ENCODE measurements around the gene FAM217B.
A peak's percentile ranks its signal among the peaks of the same experiment; 100 is the strongest.
"Not testable (repeated sequence)": the region's sequence is repeated elsewhere in the genome, so short reads cannot be mapped to it uniquely, and the experiment has no call there.

FAM217B gene

DNA sequence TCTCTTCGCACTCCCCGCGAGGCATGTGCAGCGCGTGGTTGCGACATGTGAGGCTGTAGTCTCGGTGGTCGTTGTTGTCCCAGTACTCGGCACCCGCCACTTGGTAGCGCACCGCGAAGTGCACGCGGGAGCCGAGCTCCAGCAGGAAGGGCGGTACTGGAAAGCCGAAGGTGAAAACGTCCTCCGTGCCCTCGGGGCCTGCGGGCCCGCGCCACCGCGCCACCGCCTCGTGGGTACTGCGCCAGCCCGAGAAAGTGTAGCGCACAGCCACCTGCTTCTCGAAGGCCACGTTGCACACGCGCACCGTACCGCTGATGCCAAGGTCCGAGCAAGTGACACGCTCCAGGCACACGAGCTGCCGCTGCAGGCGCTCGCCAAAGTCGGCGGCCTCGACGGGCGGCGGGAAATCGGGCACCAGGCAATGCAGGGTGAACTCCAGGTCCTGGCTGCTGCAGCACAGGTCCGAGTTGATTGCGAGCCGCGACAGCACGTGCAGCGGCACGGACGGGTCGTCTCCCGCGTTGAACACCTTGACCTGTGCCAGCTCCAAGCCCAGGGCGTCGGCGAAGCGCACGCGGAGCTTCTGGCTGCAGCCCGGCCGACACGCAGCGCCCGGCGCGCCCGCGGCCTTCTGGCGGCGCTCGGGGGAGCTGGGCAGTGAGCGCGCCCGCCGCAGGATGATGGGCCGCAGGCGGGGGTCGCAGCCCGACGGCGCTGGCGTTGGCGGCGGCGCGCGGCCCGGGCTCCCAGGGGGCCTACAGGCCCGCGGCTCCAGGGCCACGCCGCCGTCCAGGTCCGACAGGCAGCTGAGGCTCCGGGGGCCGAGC is 924 bp upstream of the FAM217B start:
- no peak for DNase-seq

DNA sequence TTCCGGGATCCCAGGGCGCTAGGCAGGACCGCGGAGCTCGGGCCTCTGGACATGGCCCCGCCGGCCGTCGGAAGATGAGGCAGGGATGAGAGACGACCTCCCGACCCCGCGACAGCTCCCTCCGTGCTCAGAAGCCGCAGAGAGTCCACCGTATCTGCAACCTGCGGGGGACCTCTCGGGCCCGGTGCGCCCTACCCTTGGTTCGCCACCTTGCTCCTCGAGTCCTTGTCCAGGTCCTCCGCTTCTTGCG is 385 bp upstream of the FAM217B start:
- no peak for DNase-seq

DNA sequence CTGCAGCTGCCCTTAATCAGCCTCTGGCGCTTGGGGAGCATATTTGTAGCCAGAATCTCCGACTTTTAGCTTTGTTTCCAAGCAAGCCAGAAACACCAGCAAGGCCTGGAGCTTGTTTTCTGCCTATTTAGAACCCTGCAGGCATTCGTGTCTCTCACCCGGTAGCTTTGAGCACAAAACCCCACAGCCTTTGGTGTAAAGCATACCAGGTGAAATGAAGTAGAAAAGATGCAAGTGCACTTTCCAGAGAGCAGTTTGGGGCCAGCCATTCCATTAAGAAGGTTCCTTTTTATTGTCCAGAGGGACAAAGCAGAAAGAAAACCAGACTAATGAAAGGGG is 736 bp downstream of the FAM217B start:
- DNase-seq: no peak

DNA sequence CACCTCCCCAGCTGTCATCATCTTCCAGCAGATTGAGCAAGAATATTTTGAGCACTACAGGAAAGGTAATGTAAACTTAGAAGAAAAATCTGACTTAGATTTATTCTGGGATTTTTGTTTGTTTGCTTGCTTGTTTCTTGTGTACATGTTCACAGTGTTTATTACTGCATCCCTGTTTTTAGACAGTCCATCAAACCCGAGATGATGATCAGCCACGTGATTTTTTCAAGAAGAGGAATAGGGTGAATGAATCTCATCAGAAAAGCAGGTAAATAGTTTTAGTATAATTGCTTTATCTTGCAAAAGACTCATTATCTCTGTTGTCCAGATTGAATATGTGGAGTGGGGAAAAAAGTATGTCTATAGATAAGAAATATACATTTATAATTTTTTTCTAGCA is 2.1 kb downstream of the FAM217B start:
- no peak for DNase-seq

DNA sequence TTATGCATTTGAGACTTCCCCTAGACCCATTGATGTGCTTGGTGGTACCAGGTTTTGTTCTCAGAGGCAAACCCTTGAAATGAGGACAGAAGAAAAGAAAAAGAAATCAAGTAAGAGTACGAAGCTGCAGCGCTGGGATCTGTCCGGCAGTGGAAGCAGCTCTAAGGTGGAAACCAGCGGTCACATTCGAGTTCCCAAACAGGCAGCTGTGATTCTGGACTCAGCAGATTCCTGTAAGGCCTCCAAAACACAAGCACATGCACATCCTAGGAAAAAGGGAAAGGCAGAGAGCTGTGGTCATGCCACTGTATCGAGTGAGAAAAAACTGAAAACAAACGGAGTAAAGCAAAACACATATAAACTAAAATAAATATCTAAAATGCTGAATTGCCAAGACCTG is 4.5 kb downstream of the FAM217B start:
- no peak for DNase-seq

DNA sequence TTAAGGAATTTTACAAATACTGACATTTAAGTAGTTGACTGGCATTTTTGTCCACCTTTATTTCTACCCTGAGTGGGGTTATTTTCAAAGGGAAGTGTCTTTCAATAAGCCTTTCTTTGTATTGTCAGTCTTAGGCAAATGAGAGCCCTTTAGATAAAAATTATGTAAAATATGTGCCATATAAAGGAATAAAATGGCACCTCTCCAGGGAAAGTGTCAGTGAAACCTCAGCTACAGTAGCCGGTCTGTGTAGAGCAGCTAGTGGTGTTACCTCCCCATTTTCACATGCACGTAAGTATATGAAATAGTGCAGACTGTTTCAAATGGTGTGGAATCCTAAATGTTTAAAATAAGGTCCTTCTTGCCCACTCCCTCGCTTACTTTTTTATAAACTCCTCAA is 5.0 kb downstream of the FAM217B start:
- DNase-seq: no peak

DNA sequence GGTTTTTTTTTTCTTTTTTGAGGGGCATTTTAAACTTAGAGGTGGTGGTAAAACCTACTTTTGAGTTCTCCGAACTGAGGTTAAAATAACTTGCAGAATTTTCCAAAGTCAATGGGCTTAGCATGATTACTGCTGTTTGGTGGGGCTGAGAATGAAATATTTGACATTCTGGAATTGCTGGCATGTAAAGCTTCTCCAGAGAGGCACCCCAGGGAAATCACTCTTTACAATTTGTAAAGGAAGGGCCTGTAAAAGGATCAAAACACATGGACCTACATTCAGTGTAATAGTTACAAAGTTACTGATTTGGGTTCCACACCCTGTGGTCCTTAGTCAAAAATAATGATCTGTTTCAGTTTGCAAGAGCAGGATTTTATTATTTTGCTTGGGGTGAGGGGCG is 5.5 kb downstream of the FAM217B start:
- no peak for DNase-seq

DNA sequence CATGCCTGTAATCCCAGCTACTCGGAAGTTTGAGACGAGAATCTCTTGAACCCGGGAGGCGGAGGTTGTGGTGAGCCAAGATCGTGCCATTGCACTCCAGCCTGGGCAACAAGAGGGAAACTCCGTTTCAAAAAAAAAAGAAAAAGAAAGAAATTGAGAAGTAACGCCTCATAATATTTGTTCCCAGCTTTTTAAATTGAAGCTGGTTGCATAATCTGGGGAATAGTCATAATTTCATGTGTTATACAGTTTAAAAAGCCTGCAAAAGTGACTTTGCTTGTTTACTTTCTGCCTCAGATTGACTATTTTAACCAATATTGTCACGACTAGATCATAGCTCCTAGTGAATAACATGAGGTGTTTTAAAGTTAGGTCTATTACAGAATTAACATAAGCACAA is 7.2 kb downstream of the FAM217B start:
- no peak for DNase-seq

DNA sequence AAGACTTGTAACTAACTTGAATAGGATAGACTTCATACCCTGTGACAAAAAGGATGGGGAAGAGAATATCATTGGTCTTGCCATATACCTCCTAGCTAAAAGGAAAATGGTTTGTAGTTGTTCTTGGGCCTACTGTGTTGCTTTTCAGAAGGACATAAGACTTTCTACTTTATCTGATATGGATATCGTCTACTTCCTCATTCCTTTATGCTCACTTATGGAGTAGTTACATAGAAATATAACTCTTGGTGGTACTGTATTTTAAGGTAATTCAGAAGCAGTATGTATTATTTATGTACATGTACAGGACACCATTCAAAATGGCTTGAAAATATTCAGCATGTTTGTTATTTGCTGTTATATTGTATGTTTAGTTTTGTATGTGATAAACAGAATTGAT is 8.0 kb downstream of the FAM217B start:
- DNase-seq: peak in 1 of 2 donors; percentile 9

DNA sequence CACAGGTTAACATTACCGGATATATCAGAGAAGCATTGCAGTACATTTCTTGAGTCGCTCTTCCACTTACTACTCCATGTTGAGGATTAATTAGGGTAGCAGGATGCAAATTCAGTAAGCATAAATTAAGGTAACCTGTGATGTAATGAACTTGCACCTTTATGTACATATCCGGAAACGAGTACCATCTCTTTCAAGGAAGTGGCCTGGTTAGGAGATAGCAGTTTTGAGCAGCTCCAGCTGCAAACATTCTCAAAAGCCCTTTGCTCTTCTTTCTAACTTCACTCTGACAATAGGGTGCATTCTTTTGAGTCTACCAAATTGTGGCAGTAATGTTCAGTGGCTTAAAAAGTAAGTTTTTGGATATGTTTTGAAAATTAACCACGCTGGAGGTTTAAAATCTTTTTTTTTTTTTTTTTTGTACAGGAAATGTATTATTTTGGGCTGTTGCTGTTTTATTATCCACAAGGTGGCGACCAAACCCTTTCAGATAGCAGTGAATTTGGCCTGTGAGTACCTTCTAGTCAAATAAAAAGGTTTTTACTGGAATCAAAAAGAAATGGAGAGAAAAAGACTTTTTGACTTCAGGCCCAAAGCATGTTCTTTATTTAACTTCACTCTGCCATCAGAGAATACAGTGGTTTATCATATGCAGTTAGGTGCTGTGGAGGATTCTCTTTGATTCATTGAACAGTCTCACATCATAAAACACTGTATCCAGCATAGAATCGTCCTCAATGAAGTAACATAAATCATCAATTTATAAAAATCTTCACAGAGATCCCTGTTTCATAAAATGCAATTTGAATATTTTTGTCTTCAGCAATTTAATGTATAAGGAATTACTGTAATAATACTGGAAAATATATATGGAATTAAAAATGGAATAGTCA is 8.9 kb downstream of the FAM217B start:
- peak in 1 of 2 donors; percentile 44 for DNase-seq

DNA sequence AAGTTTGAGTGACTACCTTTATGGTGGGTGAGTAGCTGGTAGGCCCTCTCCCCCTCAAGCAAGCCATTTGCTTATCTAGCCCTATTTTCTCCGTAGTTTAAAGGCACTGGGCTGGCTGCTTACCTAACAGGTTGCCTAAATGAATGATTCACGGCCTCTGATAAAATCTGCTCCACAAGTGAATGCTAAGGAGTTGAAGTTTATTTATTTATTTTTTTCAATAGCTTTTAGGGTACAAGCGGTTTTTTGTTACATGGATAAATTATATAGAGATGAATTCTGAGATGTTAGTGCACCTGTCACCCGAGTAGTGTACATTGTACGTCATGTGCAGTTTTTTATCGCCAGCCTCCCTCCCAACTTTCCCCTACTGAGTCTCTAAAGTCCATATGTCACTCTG is 9.7 kb downstream of the FAM217B start:
- DNase-seq: no peak

DNA sequence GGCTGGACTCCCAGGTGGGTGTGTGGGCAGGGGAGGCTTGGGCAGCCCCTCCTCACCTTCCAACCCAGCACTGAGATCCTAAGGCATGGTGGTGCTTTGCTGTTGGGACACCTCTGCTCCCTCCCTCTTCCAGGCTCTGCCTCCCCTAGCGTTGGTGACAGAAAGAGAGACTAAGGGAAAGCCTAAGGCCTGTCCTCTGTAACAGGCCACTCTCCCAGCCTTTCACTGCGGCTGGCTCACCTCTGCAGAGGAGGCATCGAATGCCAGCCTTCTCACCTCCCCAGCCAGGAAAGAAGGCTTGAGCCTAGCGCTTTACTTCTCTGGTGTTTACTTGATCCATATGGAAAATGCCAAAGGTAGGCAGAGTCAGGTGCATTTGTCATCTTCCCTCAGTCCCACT is 14.5 kb downstream of the FAM217B start:
- DNase-seq: no peak

DNA sequence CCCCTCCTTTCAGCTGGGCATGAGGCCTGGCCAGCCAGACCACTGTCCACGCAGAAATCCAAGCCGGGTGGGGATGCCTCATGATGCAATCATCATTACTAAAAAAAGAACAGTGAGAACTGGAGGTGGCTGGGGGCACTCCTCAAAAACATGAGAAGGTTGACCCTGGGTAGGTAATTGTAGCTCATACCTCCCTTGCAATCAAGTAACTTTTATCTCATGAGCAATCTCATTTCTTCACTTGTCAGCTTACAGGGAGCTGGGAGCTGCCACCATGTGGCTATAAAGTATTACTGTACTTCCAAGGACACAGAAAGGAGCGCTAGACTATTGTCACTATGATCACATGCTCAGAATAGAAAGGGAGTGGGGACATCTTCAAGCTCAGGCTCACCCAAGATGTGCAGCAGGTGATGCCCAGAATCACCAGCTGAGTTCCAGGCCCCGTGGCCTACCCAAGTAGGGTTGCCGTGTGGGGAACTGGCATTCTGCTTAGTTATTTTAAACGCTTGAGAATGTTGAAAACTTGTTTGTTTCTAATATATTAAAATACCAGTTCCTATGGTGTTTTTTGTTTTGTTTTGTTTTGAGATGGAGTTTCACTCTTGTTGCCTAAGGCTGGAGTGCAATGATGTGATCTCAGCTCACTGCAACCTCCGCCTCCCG is 15.1 kb downstream of the FAM217B start:
- DNase-seq: no peak

DNA sequence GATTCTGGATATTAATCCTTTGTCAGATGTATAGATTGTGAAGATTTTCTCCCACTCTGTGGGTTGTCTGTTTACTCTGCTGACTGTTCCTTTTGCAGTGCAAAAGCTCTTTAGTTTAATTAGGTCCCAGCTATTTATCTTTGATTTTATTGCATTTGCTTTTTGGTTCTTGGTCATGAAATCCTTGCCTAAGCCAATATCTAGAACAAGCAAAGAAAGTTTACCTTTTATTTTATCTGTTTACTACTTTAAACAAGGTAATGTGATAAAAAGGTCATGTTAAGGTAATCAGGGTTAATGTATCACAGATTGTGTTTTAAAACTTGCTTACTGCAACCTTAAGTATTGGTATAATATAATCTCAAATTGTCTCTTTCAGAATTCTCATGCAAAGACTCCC is 17.4 kb downstream of the FAM217B start:
- DNase-seq: not testable (repeated sequence)

DNA sequence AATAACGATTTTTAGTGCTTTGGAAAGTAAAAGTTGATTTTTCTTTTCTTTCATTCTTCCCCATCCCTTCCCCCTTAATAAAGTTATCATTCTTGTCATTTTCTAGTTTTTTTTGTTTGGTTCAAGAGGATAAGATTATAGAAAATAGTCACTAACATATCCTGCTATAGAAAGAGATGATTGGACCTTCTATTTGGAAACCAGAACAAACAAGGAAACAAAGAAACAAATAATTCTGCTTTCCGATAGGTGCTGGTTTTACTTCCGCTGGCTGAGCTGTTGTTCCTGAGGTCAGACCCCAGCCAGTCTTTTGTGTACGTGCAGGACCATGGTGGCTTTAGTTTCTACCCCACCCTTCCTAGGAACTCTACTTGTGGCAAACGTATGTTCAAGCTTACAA is 17.9 kb downstream of the FAM217B start, which contains the start of gene CDH26:
Gene CDH26, plus strand, starts transcription at position 301 of the 400 bp plus-strand sequence. CDS start 304 bp downstream, outside the sequence.
- DNase-seq: no peak

DNA sequence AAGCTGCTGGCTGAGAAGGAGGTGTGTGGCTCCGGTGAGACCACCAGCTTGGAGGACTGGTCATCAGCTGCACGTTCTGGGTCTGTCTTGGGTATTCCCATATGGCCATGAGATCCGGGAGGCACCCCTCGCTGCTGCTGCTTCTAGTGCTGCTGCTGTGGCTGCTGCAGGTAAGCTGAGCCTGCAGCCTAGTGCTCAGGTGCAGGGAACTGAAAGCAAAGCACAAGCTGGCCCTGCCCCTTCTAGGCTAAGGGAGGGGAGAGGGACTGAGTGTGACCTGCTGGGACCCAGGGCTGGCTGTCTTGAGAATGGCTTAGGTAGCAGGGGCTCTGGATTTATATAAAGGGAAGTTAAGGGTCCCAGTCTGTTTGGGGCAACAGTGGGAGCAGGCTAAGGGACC is 18.4 kb downstream of the FAM217B start:
- DNase-seq: no peak

DNA sequence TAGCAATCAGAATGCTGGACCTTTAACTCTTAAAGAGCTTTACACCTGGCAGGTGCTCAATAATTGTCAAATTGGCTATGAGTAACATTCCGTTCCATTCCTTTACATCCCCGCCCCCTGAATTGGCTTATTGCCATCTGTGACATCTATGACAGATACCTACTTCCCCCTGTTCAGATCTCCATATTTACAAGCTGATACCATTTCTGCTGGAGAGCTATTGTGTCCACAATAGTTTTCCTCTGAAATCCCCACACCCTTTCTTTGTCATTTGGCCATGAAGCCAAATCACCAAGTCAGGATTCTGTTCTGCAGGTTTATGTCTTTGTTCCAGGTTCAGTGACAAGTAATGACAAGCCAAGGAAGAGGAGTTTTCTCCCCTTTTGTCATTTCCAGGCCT is 21.2 kb downstream of the FAM217B start:
- DNase-seq: no peak

DNA sequence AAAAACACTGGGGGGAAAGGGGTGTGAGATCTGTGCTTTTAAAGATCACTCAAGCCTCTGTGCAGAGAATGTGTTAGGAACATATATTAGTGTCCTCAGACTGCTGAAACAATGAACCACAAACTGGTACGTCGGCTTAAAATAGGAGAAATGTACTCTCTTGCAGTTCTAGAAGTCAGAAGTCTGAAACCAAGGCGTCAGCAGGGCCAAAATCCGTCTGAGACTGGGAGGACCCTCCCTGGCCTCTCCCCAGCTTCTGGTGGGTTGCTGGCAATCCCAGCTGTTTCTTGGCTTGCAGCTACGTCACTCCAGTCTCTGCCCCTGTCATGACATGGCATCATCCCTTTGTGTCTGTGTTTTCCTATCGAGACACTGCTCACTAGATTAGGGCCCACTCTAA is 22.0 kb downstream of the FAM217B start:
- no peak for DNase-seq

DNA sequence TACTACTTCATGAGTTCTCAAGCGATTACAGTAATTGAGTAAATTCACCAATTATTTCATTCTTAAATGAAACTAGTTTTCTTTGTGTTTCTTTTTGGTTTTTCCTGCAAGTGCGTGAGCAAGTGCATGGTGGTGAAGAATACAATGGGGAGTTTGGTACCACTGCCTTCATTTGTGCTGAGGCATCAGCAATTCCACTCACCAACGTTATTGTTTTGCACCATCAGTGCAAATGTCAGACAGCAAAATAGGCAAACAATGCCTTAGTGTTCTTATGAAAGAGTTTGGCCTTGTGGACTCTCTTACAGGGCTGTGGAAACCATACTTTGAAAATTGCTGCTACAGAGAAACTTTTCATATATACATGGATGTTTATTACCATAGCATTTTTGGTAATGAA is 26.2 kb downstream of the FAM217B start:
- DNase-seq: no peak

DNA sequence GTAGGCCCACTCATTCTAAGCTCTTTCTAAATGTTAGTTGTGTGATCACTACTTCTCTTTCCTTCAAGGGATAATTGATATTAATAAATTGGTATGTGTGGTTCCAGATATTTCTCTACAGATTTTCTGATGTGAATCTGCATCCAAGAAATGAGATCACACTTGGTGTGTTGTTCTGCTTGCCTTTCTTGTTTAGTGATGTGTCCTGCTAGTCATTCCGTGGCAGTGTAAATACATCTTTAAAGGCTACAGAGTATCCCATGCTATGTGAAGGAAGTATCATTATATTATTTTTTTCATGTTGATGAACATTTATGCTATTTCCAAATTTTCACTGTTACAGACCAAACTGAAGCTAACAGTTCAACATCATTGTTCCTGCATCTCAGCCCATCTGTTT is 31.2 kb downstream of the FAM217B start:
- DNase-seq: no peak

DNA sequence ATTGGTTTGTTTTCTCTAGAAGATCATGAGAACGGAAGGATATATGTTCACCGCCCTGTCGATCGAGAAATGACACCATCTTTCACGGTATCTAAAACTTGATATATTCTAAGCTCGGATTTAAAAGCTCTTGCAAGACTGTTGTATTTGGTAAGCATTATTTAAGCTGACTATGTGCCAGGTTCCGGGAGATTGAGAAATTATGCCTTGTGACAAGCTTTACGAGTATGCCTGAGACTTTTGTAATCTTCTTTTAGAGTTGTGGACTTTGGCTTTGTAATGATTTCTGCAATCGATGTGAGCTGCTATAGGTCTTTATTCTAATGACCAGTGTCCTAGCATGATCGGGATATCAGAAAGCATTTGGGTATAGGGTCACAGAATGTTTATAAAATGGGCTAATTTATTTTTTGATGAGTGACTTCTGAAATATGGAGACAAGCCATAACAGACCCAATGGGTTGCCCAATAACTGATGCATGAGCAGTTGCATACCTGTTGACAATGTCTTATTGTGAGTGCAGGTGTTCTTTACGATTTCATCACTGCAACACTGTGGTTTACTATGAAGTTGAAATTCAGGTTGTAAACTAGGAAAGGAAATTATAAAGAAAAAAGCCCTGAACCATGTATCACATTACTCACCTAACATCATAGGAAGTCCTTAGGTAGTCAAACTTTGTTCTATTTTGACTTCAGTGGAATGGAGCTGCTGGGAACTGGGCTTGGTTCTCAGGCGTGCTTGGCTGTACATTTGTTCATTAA is 32.0 kb downstream of the FAM217B start:
- DNase-seq: no peak

DNA sequence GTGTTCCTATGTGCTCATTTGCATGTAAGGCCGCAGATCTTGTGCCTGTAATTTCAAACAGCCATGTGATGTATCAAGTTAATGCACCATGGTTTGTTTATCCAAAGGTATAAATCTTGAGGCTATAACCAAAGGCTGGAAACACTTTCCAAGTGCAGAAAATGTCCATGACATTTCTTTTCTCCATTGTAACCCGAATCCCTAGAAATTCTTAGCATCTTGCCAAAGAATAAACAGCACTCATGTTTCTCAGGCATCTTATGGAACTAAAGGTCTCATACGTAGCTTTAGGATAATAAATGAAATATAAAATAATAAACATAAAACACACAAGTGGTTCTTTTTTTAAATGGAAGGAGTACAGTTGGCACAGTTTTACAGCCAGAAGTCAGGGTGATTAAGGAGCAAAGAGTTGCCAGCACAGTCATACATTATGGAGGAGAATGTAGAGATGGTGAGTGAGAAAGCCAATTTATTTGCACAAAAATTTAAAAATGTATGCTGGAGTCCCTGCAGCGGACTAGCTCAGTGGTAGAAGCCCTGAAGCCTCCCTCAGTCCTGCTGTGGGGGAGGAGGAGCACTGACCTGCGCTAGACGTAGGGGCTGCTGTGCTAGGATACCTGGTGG is 36.1 kb downstream of the FAM217B start:
- DNase-seq: no peak

DNA sequence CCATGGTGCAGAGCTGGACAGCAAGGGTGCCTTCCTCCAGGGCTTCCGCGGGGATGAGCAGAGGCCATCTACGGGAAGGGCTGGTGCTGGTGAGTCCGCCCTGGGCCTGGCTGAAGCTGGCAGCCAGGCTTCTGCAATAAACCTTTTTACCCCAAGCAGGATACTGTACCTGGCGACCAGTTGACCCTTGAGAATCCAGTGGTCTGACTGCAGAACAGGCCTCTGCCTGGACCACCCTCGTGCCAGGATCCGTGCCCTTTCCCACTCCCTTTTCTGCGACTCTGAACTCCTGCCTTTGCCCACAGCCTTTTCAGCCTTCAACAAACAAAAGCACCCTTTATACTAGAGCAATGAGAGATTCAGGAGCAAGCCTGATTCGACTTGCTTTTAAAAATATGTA is 36.9 kb downstream of the FAM217B start:
- no peak for DNase-seq

Data from bone marrow (tissue), 2 donors.